SK-N-SH treated with all-trans-retinoic acid at 6 μM for 48 hours (cell line): ENCODE data around the gene INTS14.

ENCODE experiments used
- ATAC-seq: fragments of 200-7000 bp; cut with Tn5 transposase; 3 replicates; pipeline ENCODE4 v1.9.1; 2020; ENCODE audit warnings: mild to moderate bottlenecking, moderate library complexity
- ARNTL ChIP-seq: fragments of 450-650 bp; formaldehyde crosslinking; IDR thresholded peaks from 2 replicates; pipeline ENCODE4 v1.5.0; 2020; ENCODE audit warnings: low read depth, mild to moderate bottlenecking, moderate library complexity, borderline replicate concordance
- BACH2 ChIP-seq: fragments of 250-450 bp; sonication (Bioruptor Pico); IDR thresholded peaks from 2 replicates; pipeline ENCODE4 v1.9.0; 2021; ENCODE audit warnings: mild to moderate bottlenecking, borderline replicate concordance
- CREB5 ChIP-seq: fragments of 250-450 bp; sonication (Bioruptor Pico); IDR thresholded peaks from 2 replicates; pipeline ENCODE4 v1.5.1; 2020; ENCODE audit warnings: low read depth, mild to moderate bottlenecking, moderate library complexity
- CSRNP3 ChIP-seq: fragments of 250-450 bp; sonication (Bioruptor Pico); IDR thresholded peaks from 2 replicates; pipeline ENCODE4 v1.5.1; 2021; ENCODE audit warnings: mild to moderate bottlenecking, moderate library complexity
- GLIS3 ChIP-seq: fragments of 250-450 bp; sonication (Bioruptor Pico); IDR thresholded peaks from 2 replicates; pipeline ENCODE4 v1.5.0; 2020; ENCODE audit warnings: mild to moderate bottlenecking, moderate library complexity
- ISL1 ChIP-seq: fragments of 250-450 bp; sonication (Bioruptor Pico); IDR thresholded peaks from 2 replicates; pipeline ENCODE4 v2.1.2; 2022; ENCODE audit warnings: mild to moderate bottlenecking, moderate library complexity
- OSR1 ChIP-seq: fragments of 250-450 bp; sonication (Bioruptor Pico); IDR thresholded peaks from 2 replicates; pipeline ENCODE4 v1.8.0; 2022; ENCODE audit warnings: moderate library complexity, mild to moderate bottlenecking, inconsistent platforms
- POU6F1 ChIP-seq: fragments of 250-450 bp; sonication (Bioruptor Pico); IDR thresholded peaks from 2 replicates; pipeline ENCODE4 v1.8.0; 2021; ENCODE audit warnings: low read depth, mild to moderate bottlenecking, moderate library complexity, borderline replicate concordance
- PPARA ChIP-seq: fragments of 250-450 bp; sonication (Bioruptor Pico); IDR thresholded peaks from 2 replicates; pipeline ENCODE4 v1.5.0; 2020; ENCODE audit warnings: mild to moderate bottlenecking, borderline replicate concordance
- RARB ChIP-seq: fragments of 250-450 bp; sonication (Bioruptor Pico); IDR thresholded peaks from 2 replicates; pipeline ENCODE4 v1.8.0; 2021; ENCODE audit warnings: mild to moderate bottlenecking, moderate library complexity
- SNAI2 ChIP-seq: fragments of 250-450 bp; sonication (Bioruptor Pico); IDR thresholded peaks from 2 replicates; pipeline ENCODE4 v1.5.0; 2020; ENCODE audit warnings: mild to moderate bottlenecking, moderate library complexity
- TCF4 ChIP-seq: fragments of 250-450 bp; sonication (Bioruptor Pico); IDR thresholded peaks from 2 replicates; pipeline ENCODE4 v1.8.0; 2021; ENCODE audit warnings: mild to moderate bottlenecking, moderate library complexity, borderline replicate concordance
- TOX ChIP-seq: fragments of 250-450 bp; sonication (Bioruptor Pico); IDR thresholded peaks from 2 replicates; pipeline ENCODE4 v1.8.0; 2021; ENCODE audit warnings: mild to moderate bottlenecking, moderate library complexity, borderline replicate concordance
- ZC3H10 ChIP-seq: fragments of 250-450 bp; sonication (Bioruptor Pico); IDR thresholded peaks from 2 replicates; pipeline ENCODE4 v1.5.1; 2021; ENCODE audit warnings: mild to moderate bottlenecking, moderate library complexity
- ZFP3 ChIP-seq: fragments of 250-450 bp; sonication (Bioruptor Pico); IDR thresholded peaks from 2 replicates; pipeline ENCODE4 v1.5.0; 2020; ENCODE audit warnings: mild to moderate bottlenecking, moderate library complexity
- ZFP30 ChIP-seq: fragments of 450-650 bp; formaldehyde crosslinking; IDR thresholded peaks from 2 replicates; pipeline ENCODE4 v1.5.0; 2022; ENCODE audit warnings: mild to moderate bottlenecking, moderate library complexity
- ZNF565 ChIP-seq: fragments of 450-650 bp; formaldehyde crosslinking; conservative IDR thresholded peaks from 2 replicates; pipeline ENCODE4 v1.5.0; 2020; ENCODE audit warnings: low read depth, mild to moderate bottlenecking, moderate library complexity
- ZNF8 ChIP-seq: fragments of 450-650 bp; formaldehyde crosslinking; IDR thresholded peaks from 2 replicates; pipeline ENCODE4 v1.5.0; 2020; ENCODE audit warnings: mild to moderate bottlenecking, moderate library complexity
- TF ChIP-seq, protein P1 (sequence below): fragments of 250-450 bp; sonication (Bioruptor Pico); IDR thresholded peaks from 2 replicates; pipeline ENCODE4 v1.8.0; 2020; ENCODE audit warnings: mild to moderate bottlenecking, moderate library complexity, borderline replicate concordance
- TF ChIP-seq, protein P2 (sequence below): fragments of 250-450 bp; sonication (Bioruptor Pico); IDR thresholded peaks from 2 replicates; pipeline ENCODE4 v1.5.0; 2020; ENCODE audit warnings: mild to moderate bottlenecking, moderate library complexity

INTS14 gene

GRCh38 chr15:65595960-65596359 lies 15.0 kb downstream of the INTS14 start:
- no peak for TF ChIP-seq ZFP30
- no peak for TF ChIP-seq ZC3H10 (CRISPR knock-in tag)
- TF ChIP-seq, protein P1, sequence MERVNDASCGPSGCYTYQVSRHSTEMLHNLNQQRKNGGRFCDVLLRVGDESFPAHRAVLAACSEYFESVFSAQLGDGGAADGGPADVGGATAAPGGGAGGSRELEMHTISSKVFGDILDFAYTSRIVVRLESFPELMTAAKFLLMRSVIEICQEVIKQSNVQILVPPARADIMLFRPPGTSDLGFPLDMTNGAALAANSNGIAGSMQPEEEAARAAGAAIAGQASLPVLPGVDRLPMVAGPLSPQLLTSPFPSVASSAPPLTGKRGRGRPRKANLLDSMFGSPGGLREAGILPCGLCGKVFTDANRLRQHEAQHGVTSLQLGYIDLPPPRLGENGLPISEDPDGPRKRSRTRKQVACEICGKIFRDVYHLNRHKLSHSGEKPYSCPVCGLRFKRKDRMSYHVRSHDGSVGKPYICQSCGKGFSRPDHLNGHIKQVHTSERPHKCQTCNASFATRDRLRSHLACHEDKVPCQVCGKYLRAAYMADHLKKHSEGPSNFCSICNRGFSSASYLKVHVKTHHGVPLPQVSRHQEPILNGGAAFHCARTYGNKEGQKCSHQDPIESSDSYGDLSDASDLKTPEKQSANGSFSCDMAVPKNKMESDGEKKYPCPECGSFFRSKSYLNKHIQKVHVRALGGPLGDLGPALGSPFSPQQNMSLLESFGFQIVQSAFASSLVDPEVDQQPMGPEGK (CRISPR knock-in tag): no peak
- no peak for TF ChIP-seq TOX (CRISPR knock-in tag)
- TF ChIP-seq CREB5 (CRISPR knock-in tag): no peak
- no peak for TF ChIP-seq PPARA
- no peak for TF ChIP-seq ISL1 (CRISPR knock-in tag)
- TF ChIP-seq ZFP3 (CRISPR knock-in tag): no peak
- TF ChIP-seq, protein P2, sequence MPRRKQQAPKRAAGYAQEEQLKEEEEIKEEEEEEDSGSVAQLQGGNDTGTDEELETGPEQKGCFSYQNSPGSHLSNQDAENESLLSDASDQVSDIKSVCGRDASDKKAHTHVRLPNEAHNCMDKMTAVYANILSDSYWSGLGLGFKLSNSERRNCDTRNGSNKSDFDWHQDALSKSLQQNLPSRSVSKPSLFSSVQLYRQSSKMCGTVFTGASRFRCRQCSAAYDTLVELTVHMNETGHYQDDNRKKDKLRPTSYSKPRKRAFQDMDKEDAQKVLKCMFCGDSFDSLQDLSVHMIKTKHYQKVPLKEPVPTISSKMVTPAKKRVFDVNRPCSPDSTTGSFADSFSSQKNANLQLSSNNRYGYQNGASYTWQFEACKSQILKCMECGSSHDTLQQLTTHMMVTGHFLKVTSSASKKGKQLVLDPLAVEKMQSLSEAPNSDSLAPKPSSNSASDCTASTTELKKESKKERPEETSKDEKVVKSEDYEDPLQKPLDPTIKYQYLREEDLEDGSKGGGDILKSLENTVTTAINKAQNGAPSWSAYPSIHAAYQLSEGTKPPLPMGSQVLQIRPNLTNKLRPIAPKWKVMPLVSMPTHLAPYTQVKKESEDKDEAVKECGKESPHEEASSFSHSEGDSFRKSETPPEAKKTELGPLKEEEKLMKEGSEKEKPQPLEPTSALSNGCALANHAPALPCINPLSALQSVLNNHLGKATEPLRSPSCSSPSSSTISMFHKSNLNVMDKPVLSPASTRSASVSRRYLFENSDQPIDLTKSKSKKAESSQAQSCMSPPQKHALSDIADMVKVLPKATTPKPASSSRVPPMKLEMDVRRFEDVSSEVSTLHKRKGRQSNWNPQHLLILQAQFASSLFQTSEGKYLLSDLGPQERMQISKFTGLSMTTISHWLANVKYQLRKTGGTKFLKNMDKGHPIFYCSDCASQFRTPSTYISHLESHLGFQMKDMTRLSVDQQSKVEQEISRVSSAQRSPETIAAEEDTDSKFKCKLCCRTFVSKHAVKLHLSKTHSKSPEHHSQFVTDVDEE (CRISPR knock-in tag): no peak
- no peak for TF ChIP-seq GLIS3 (CRISPR knock-in tag)
- TF ChIP-seq SNAI2 (CRISPR knock-in tag): no peak
- no peak for TF ChIP-seq OSR1 (CRISPR knock-in tag)
- no peak for TF ChIP-seq ZNF8 (CRISPR knock-in tag)
- ATAC-seq: peak; percentile 57; the same call in 2 of the 3 replicates

GRCh38 chr15:65587094-65587493 lies 23.8 kb downstream of the INTS14 start:
- ATAC-seq: no peak

More at GRCh38 chr15:65587094-65587493, 23.8 kb downstream of the INTS14 start:
- no peak for TF ChIP-seq POU6F1 (CRISPR knock-in tag)
- no peak for TF ChIP-seq GLIS3 (CRISPR knock-in tag)
- no peak for TF ChIP-seq CSRNP3 (CRISPR knock-in tag)
- TF ChIP-seq TCF4: no peak
- no peak for TF ChIP-seq CREB5 (CRISPR knock-in tag)
- TF ChIP-seq, protein P1 (CRISPR knock-in tag): no peak
- no peak for TF ChIP-seq BACH2 (CRISPR knock-in tag)
- TF ChIP-seq ARNTL: no peak
- no peak for TF ChIP-seq RARB (CRISPR knock-in tag)
- no peak for TF ChIP-seq ZNF565 (CRISPR knock-in tag)
